RWPE1 (cell line): ENCODE results near the gene EIF4A3.

ENCODE experiments used
- CTCF ChIA-PET: fragments of 350-600 bp; sonication (Branson Sonifier 250); formaldehyde crosslinking; extraction: SDS; loops from one replicate; lab custom pipeline; 2021; lab: Yijun Ruan, JAX
- POLR2A ChIA-PET: fragments of 400-600 bp; formaldehyde crosslinking; extraction: SDS; loops from one replicate; lab custom pipeline; 2020; ENCODE audit warnings: antibody characterized with exemption; ENCODE audit not compliant: low non-redundant PET; lab: Yijun Ruan, JAX
- DNase-seq: peaks from one replicate; pipeline ENCODE4 v3.0.0; 2012; ENCODE audit warnings: low spot score
- H3K27ac ChIP-seq: fragments of 450-650 bp; 2 replicates; pipeline ENCODE4 v1.5.1; 2017
- CTCF ChIP-seq: fragments of 450-650 bp; conservative IDR thresholded peaks from 2 replicates; pipeline ENCODE4 v1.5.1; 2017; ENCODE audit warnings: low read depth, mild to moderate bottlenecking

The EIF4A3 gene

GRCh38 chr17:80119271-80119791 is 27.6 kb downstream of the EIF4A3 start:
- no peak for TF ChIP-seq CTCF
- no peak for DNase-seq
- ChIA-PET POLR2A (no interaction called here), CTCF (no interaction called here)
- no peak overlapping the region for H3K27ac ChIP-seq

- no peak for TF ChIP-seq CTCF
- no peak for DNase-seq
- CTCF ChIA-PET = no interaction called here
- POLR2A ChIA-PET = no interaction called here
- no peak overlapping the region for H3K27ac ChIP-seq
Observed at GRCh38 chr17:80118601-80119270, 28.2 kb downstream of the EIF4A3 start.

- CTCF ChIA-PET = interaction anchor here (0.7 kb wide), 1 partner anchor 102 kb away, joined by 5 read pairs; no protein-coding TSS in a partner anchor
- DNase-seq = no peak
- H3K27ac ChIP-seq = no peak overlapping the region
- no peak for TF ChIP-seq CTCF
- POLR2A ChIA-PET = no interaction called here
Observed at GRCh38 chr17:80117491-80118401, 29.2 kb downstream of the EIF4A3 start.

- CTCF ChIA-PET = no interaction called here
- TF ChIP-seq CTCF = no peak
Observed at GRCh38 chr17:80116921-80117380, 30.0 kb downstream of the EIF4A3 start.

GRCh38 chr17:80116276-80116920 is 30.5 kb downstream of the EIF4A3 start:
- no peak for DNase-seq
- ChIA-PET CTCF (no interaction called here), POLR2A (interaction anchor here (1.2 kb wide), 1 partner anchor 15 kb away, joined by 3 read pairs; the partner anchor contains the start of gene GAA)
- no peak for TF ChIP-seq CTCF
- H3K27ac ChIP-seq = no peak overlapping the region

More at GRCh38 chr17:80116921-80117380, 30.0 kb downstream of the EIF4A3 start:
- POLR2A ChIA-PET = interaction anchor here (1.2 kb wide), 1 partner anchor 16 kb away, joined by 3 read pairs; the partner anchor contains the start of gene GAA
- H3K27ac ChIP-seq = no peak overlapping the region
- no peak for DNase-seq

GRCh38 chr17:80115159-80115558 is 31.8 kb downstream of the EIF4A3 start:
- no peak for TF ChIP-seq CTCF
- ChIA-PET CTCF (no interaction called here), POLR2A (no interaction called here)
- no peak for DNase-seq
- H3K27ac ChIP-seq = no peak overlapping the region
